Gastroesophageal sphincter (tissue), 4 donors: ENCODE results near the gene EFL1. TPM values are rescaled to one million over a fixed set of nuclear protein-coding genes. Genes with fewer than 3 reads are reported as not detected.
A peak's percentile ranks its signal among the peaks of the same experiment; 100 is the strongest.

Source experiments
- ATAC-seq: fragments of 150-250 bp; one replicate; pipeline ENCODE4 v1.9.1; 2016; ENCODE audit warnings: mild to moderate bottlenecking, moderate library complexity
- H3K27ac ChIP-seq, 4 donors: fragments of 200-600 bp; sonication (generic) in 3 of 4; 1 replicate in 3 of 4; 2 replicates in 1 of 4; pipeline ENCODE4 v1.5.1; 2016 to 2019
- H3K27me3 ChIP-seq: fragments of 200-600 bp; sonication (generic); one replicate; pipeline ENCODE4 v1.5.1; 2019
- H3K36me3 ChIP-seq, 2 donors: fragments of 200-600 bp; sonication (generic); one replicate each; pipeline ENCODE4 v1.5.1; 2019; ENCODE audit warnings: control low read depth in 1 of 2
- H3K4me1 ChIP-seq, 3 donors: fragments of 200-600 bp; sonication (generic); 1 replicate in 2 of 3; 2 replicates in 1 of 3; pipeline ENCODE4 v1.5.1; 2016 to 2019; ENCODE audit warnings: control low read depth in 2 of 3
- H3K4me3 ChIP-seq, 2 donors: fragments of 200-600 bp; sonication (generic); one replicate each; pipeline ENCODE4 v1.5.1; 2019; ENCODE audit warnings: mild to moderate bottlenecking in 1 of 2, moderate library complexity in 1 of 2
- H3K9me3 ChIP-seq, 3 donors: fragments of 200-600 bp; sonication (generic); one replicate each; pipeline ENCODE4 v1.5.1; 2017 to 2019; ENCODE audit warnings: control low read depth in 2 of 3
- CTCF ChIP-seq, 4 experiments: fragments of 200-600 bp in 2 of 4; fragments of 450-650 bp in 2 of 4; sonication (generic) in 1 of 4; IDR thresholded peaks; one replicate each; pipeline ENCODE4 v1.5.1; 2017 to 2019; ENCODE audit warnings: antibody characterized with exemption in 4 of 4, mild to moderate bottlenecking in 2 of 4, moderate library complexity in 2 of 4
- EP300 ChIP-seq: sonication (generic); formaldehyde crosslinking; IDR thresholded peaks from one replicate; pipeline ENCODE4 v1.6.1; 2017; ENCODE audit warnings: antibody characterized with exemption, mild to moderate bottlenecking
- POLR2A ChIP-seq, 2 donors: fragments of 450-650 bp; IDR thresholded peaks; one replicate each; pipeline ENCODE4 v1.6.1; 2017; ENCODE audit warnings: antibody characterized with exemption in 2 of 2, mild to moderate bottlenecking in 2 of 2, moderate library complexity in 1 of 2
- POLR2AphosphoS5 ChIP-seq: sonication (generic); formaldehyde crosslinking; IDR thresholded peaks from one replicate; pipeline ENCODE4 v1.6.1; 2017; ENCODE audit warnings: antibody characterized with exemption
- WGBS, 2 donors: methylation state at CpG; one replicate each; pipeline ENCODE4 v1.1.5; 2018; ENCODE audit warnings: low coverage in 1 of 2; 5-methylcytosine and 5-hydroxymethylcytosine counted together
- total RNA-seq, 4 donors: library from RNA; depleted of rRNA; stranded (reverse); fragments of >200 nt; gene quantifications; one replicate each; pipeline ENCODE4 v1.1.0, GENCODE V29; 2016

Gene EFL1
- total RNA-seq, 4 donors from 2014 or later = 12.1 to 17.7 (median 15.5) TPM

GRCh38 chr15:82135638-82136037 is 126.9 kb downstream of the EFL1 start:
- WGBS, 2 donors = 94 to 96% methylated on average over 3 of the region's 3 CpGs
- Histone ChIP-seq H3K36me3 (peaks cover 0 to 42% of the 10 kb centered on the region in 2 donors), H3K27me3 (no peaks in the 10 kb centered on the region), H3K27ac (no peak overlapping the region), H3K4me1 (peaks cover 0 to 9% (median 0%) of the 10 kb centered on the region in 3 donors), H3K4me3 (no peak overlapping the region), H3K9me3 (no peaks in the 10 kb centered on the region)
- TF ChIP-seq EP300 = no peak
- no peak for TF ChIP-seq POLR2A (IDR thresholded peaks at IDR 0.05)
- TF ChIP-seq POLR2AphosphoS5 = no peak
- TF ChIP-seq CTCF (IDR thresholded peaks at IDR 0.05) = no peak
- ATAC-seq = no peak

DNA sequence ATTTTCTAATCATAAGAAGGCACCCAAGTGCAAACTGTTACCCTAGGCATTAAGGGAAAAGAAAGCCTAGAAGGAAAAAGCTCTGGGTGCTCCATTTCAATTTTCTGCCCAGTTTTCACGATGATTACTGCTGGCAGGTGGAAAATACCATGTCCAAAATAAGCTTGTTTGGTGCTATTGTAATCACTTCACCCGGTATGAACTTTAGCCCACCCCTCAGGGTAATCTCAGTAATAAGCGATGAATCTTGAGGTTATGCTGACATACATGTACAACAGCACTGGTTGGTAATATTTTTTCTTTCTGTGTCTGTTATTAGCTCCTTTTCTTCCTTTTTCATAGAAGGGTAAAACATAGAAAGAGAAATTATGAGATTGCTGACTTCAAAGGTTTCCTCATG is 128.1 kb downstream of the EFL1 start:
- no peak for ATAC-seq
- TF ChIP-seq CTCF (IDR thresholded peaks at IDR 0.05) (no peak), EP300 (no peak)

DNA sequence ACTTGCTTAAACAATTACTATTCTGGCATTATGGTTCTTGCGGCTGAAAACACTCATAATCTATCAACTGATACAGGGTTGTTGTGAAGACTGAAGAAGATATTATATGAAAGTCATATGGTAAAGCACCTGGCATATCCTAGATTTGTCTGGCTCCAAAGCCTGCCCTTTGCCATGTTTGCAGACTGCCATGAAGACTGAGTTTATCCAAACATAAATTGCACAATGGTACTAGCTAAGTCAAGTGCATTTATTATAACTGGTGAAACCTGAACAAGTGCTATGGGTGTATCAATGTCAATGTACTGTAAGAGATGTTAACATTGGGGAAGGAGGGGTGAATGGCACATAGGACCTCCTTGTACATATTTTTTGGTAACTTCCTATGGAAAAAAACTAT is 129.3 kb downstream of the EFL1 start:
- TF ChIP-seq POLR2AphosphoS5 (no peak), EP300 (no peak), POLR2A (IDR thresholded peaks at IDR 0.05) (no peak), CTCF (IDR thresholded peaks at IDR 0.05) (no peak)
- Histone ChIP-seq H3K36me3 (peaks cover 0 to 39% of the 10 kb centered on the region in 2 donors), H3K9me3 (no peaks in the 10 kb centered on the region), H3K4me3 (no peak overlapping the region), H3K4me1 (peaks cover 0 to 22% (median 7%) of the 10 kb centered on the region in 3 donors), H3K27ac (no peak overlapping the region), H3K27me3 (no peaks in the 10 kb centered on the region)
- 94% methylated on average over 1 of the region's 1 CpG; no CpG with 5 or more reads in 1 of the 2 donors for WGBS, 2 donors
- ATAC-seq = no peak

More for the DNA sequence above, 128.1 kb downstream of the EFL1 start:
- H3K36me3 ChIP-seq = peaks cover 0 to 43% of the 10 kb centered on the region in 2 donors
- no peaks in the 10 kb centered on the region for H3K9me3 ChIP-seq
- H3K4me1 ChIP-seq = peaks cover 0 to 14% (median 7%) of the 10 kb centered on the region in 3 donors
- 88 to 100% methylated on average over 3 of the region's 3 CpGs for WGBS, 2 donors
- H3K27ac ChIP-seq = no peak overlapping the region
- H3K27me3 ChIP-seq = no peaks in the 10 kb centered on the region
- H3K4me3 ChIP-seq = no peak overlapping the region

GRCh38 chr15:82132742-82133141 is 129.8 kb downstream of the EFL1 start:
- Histone ChIP-seq H3K27me3 (no peaks in the 10 kb centered on the region), H3K4me3 (no peak overlapping the region), H3K27ac (no peak overlapping the region), H3K4me1 (peaks cover 0 to 22% (median 7%) of the 10 kb centered on the region in 3 donors), H3K9me3 (no peaks in the 10 kb centered on the region), H3K36me3 (peaks cover 0 to 34% of the 10 kb centered on the region in 2 donors)
- ATAC-seq = no peak
- WGBS, 2 donors = 38 to 79% methylated on average over 2 of the region's 2 CpGs
- TF ChIP-seq POLR2A (IDR thresholded peaks at IDR 0.05) = no peak
- TF ChIP-seq POLR2AphosphoS5 = peak; percentile 8

GRCh38 chr15:82132096-82132495 is 130.4 kb downstream of the EFL1 start:
- Histone ChIP-seq H3K9me3 (no peaks in the 10 kb centered on the region), H3K4me1 (peaks cover 0 to 22% (median 7%) of the 10 kb centered on the region in 3 donors), H3K4me3 (no peak overlapping the region), H3K27me3 (no peaks in the 10 kb centered on the region), H3K36me3 (peaks cover 0 to 28% of the 10 kb centered on the region in 2 donors), H3K27ac (no peak overlapping the region)
- 71 to 88% methylated on average over 6 of the region's 6 CpGs for WGBS, 2 donors
- ATAC-seq = no peak
- no peak for TF ChIP-seq CTCF (IDR thresholded peaks at IDR 0.05)
- TF ChIP-seq POLR2A (IDR thresholded peaks at IDR 0.05) = no peak
- TF ChIP-seq POLR2AphosphoS5 = no peak
- TF ChIP-seq EP300 = no peak
